ENCODE data around the gene DNAH8. TPM values are rescaled to one million over a fixed set of nuclear protein-coding genes. Genes with fewer than 3 reads are reported as not detected.

DNAH8 gene
- polyA plus RNA-seq, 6 donors from 2014 or later, result not detected

GRCh38 chr6:39075807-39076622, 360.9 kb downstream of the DNAH8 start:
- Mint-ChIP-seq H3K27me3 (peaks cover 4 to 34% (median 23%) of the 10 kb centered on the region in 3 donors), H3K36me3 (no peaks in the 10 kb centered on the region), H3K27ac (no peak overlapping the region), H3K4me1 (no peaks in the 10 kb centered on the region), H3K9me3 (no peaks in the 10 kb centered on the region), H3K4me3 (no peak overlapping the region)
- DNase-seq (no peak), ATAC-seq (ENCODE audit: low read depth in 2 of 2) (no peak)

- no peaks in the 10 kb centered on the region for H3K36me3 Mint-ChIP-seq
- H3K27me3 Mint-ChIP-seq, result peaks cover 1 to 34% (median 18%) of the 10 kb centered on the region in 3 donors
- H3K4me1 Mint-ChIP-seq, result no peaks in the 10 kb centered on the region
- no peak overlapping the region for H3K4me3 Mint-ChIP-seq
- DNase-seq (no peak), ATAC-seq (ENCODE audit: low read depth in 2 of 2) (no peak)
- peak overlapping the region in 1 of 6 donors; percentile 56 for H3K27ac Mint-ChIP-seq
- H3K9me3 Mint-ChIP-seq, result no peaks in the 10 kb centered on the region
Measured at GRCh38 chr6:39076623-39077535, 361.8 kb downstream of the DNAH8 start.

- Mint-ChIP-seq H3K9me3 (no peaks in the 10 kb centered on the region), H3K27ac (no peak overlapping the region), H3K27me3 (peaks cover 5 to 46% (median 19%) of the 10 kb centered on the region in 3 donors), H3K36me3 (no peaks in the 10 kb centered on the region), H3K4me1 (no peaks in the 10 kb centered on the region), H3K4me3 (no peak overlapping the region)
- DNase-seq (no peak), ATAC-seq (ENCODE audit: low read depth in 2 of 2) (no peak)
Measured at GRCh38 chr6:39077882-39078594, 362.9 kb downstream of the DNAH8 start.

- Mint-ChIP-seq H3K27ac (no peak overlapping the region), H3K36me3 (no peaks in the 10 kb centered on the region), H3K4me1 (no peaks in the 10 kb centered on the region), H3K27me3 (peaks cover 6 to 49% (median 24%) of the 10 kb centered on the region in 3 donors), H3K9me3 (no peaks in the 10 kb centered on the region), H3K4me3 (no peak overlapping the region)
- ATAC-seq (ENCODE audit: low read depth in 2 of 2) (no peak), DNase-seq (no peak)
Measured at GRCh38 chr6:39078695-39079094, 363.6 kb downstream of the DNAH8 start.

GRCh38 chr6:39079197-39080125, 364.4 kb downstream of the DNAH8 start:
- no peak for DNase-seq
- no peak overlapping the region for H3K4me3 Mint-ChIP-seq
- ATAC-seq (ENCODE audit: low read depth in 2 of 2), result no peak
- H3K27me3 Mint-ChIP-seq, result peaks cover 10 to 50% (median 30%) of the 10 kb centered on the region in 3 donors
- H3K9me3 Mint-ChIP-seq, result no peaks in the 10 kb centered on the region
- no peaks in the 10 kb centered on the region for H3K36me3 Mint-ChIP-seq
- H3K4me1 Mint-ChIP-seq, result no peaks in the 10 kb centered on the region
- no peak overlapping the region for H3K27ac Mint-ChIP-seq

Other genes with a start within 250 kb of the DNAH8 start
- 10 to 100 TPM in 5 of 6 donors, 1 to 10 TPM in 1; 3.5 to 29.1 (median 20.2) TPM for gene BTBD9, start 75.4 kb upstream of the DNAH8 start, polyA plus RNA-seq (ENCODE audit: low read depth in 6 of 6)
- gene GLO1, start 12.2 kb upstream of the DNAH8 start, polyA plus RNA-seq (ENCODE audit: low read depth in 6 of 6), result 100 to 1,000 TPM; 177 to 363 (median 237) TPM